Parathyroid adenoma (tissue), 2 donors: ENCODE measurements around the gene MYO1B.
A peak's percentile ranks its signal among the peaks of the same experiment; 100 is the strongest.

Experiments used
- H2AFZ ChIP-seq: fragments of 300-600 bp; sonication (generic); one replicate; pipeline ENCODE4 v1.7.0; 2017; ENCODE audit warnings: antibody characterized with exemption, mild to moderate bottlenecking
- H3K27ac ChIP-seq: fragments of 300-600 bp; sonication (generic); one replicate; pipeline ENCODE4 v1.7.0; 2017
- H3K27me3 ChIP-seq: fragments of 300-600 bp; sonication (generic); one replicate; pipeline ENCODE4 v1.7.0; 2017; ENCODE audit warnings: low read length; ENCODE audit not compliant: control insufficient read depth, insufficient read depth
- H3K36me3 ChIP-seq: fragments of 300-600 bp; sonication (generic); one replicate; pipeline ENCODE4 v1.7.0; 2017; ENCODE audit warnings: low read length; ENCODE audit not compliant: control insufficient read depth, insufficient read depth
- H3K4me1 ChIP-seq: fragments of 300-600 bp; sonication (generic); one replicate; pipeline ENCODE4 v1.7.0; 2017; ENCODE audit warnings: control low read depth
- H3K4me2 ChIP-seq: fragments of 300-600 bp; sonication (generic); one replicate; pipeline ENCODE4 v1.7.0; 2017; ENCODE audit warnings: low read length
- H3K4me3 ChIP-seq: fragments of 300-600 bp; sonication (generic); one replicate; pipeline ENCODE4 v1.7.0; 2017; ENCODE audit warnings: low read depth, low read length
- H3K79me2 ChIP-seq: fragments of 300-600 bp; sonication (generic); one replicate; pipeline ENCODE4 v1.7.0; 2017; ENCODE audit warnings: control low read depth
- H3K9ac ChIP-seq: fragments of 300-600 bp; sonication (generic); one replicate; pipeline ENCODE4 v1.7.0; 2017; ENCODE audit warnings: mild to moderate bottlenecking
- H3K9me3 ChIP-seq: fragments of 300-600 bp; sonication (generic); one replicate; pipeline ENCODE4 v1.7.0; 2017; ENCODE audit warnings: low read length; ENCODE audit not compliant: control insufficient read depth
- CTCF ChIP-seq: fragments of 300-600 bp; sonication (generic); IDR thresholded peaks from one replicate; pipeline ENCODE4 v1.7.0; 2017; ENCODE audit warnings: antibody characterized with exemption, mild to moderate bottlenecking
- donor health status: primary hyperparathyroidism.

Gene MYO1B

GRCh38 chr2:191366199-191366598 is 121.0 kb downstream of the MYO1B start:
- Histone ChIP-seq H3K79me2 (no peaks in the 10 kb centered on the region), H2AFZ (no peak overlapping the region), H3K27me3 (no peaks in the 10 kb centered on the region), H3K36me3 (no peaks in the 10 kb centered on the region), H3K9me3 (no peaks in the 10 kb centered on the region), H3K4me1 (no peaks in the 10 kb centered on the region), H3K4me2 (peak overlapping the region; percentile 39), H3K27ac (no peak overlapping the region), H3K9ac (no peak overlapping the region), H3K4me3 (no peak overlapping the region)
- no peak for TF ChIP-seq CTCF

- H3K79me2 ChIP-seq, result no peaks in the 10 kb centered on the region
- H3K27ac ChIP-seq, result no peak overlapping the region
- H3K4me1 ChIP-seq, result no peaks in the 10 kb centered on the region
- no peaks in the 10 kb centered on the region for H3K27me3 ChIP-seq
- no peak overlapping the region for H3K9ac ChIP-seq
- no peaks in the 10 kb centered on the region for H3K36me3 ChIP-seq
- H3K9me3 ChIP-seq, result no peaks in the 10 kb centered on the region
- no peak overlapping the region for H3K4me2 ChIP-seq
- peak; percentile 38 for TF ChIP-seq CTCF
- no peak overlapping the region for H2AFZ ChIP-seq
- H3K4me3 ChIP-seq, result no peak overlapping the region
These were observed 123.8 kb downstream of the MYO1B start for GRCh38 chr2:191369034-191369433.

GRCh38 chr2:191374366-191374765 is 129.2 kb downstream of the MYO1B start:
- Histone ChIP-seq H3K36me3 (no peaks in the 10 kb centered on the region), H3K9ac (no peak overlapping the region), H3K79me2 (no peaks in the 10 kb centered on the region), H2AFZ (no peak overlapping the region), H3K4me2 (no peak overlapping the region), H3K27ac (no peak overlapping the region), H3K9me3 (no peaks in the 10 kb centered on the region), H3K4me1 (peaks cover 4% of the 10 kb centered on the region), H3K27me3 (no peaks in the 10 kb centered on the region), H3K4me3 (no peak overlapping the region)
- no peak for TF ChIP-seq CTCF

- Histone ChIP-seq H3K4me3 (no peak overlapping the region), H3K36me3 (no peaks in the 10 kb centered on the region), H3K4me2 (no peak overlapping the region), H3K9me3 (no peaks in the 10 kb centered on the region), H3K27me3 (no peaks in the 10 kb centered on the region), H3K4me1 (peaks cover 4% of the 10 kb centered on the region), H3K27ac (no peak overlapping the region), H3K79me2 (no peaks in the 10 kb centered on the region), H2AFZ (no peak overlapping the region), H3K9ac (no peak overlapping the region)
- TF ChIP-seq CTCF, result no peak
These were observed 129.7 kb downstream of the MYO1B start for GRCh38 chr2:191374939-191375338.

- H3K4me1 ChIP-seq, result peaks cover 4% of the 10 kb centered on the region
- H3K27ac ChIP-seq, result no peak overlapping the region
- H3K27me3 ChIP-seq, result no peaks in the 10 kb centered on the region
- TF ChIP-seq CTCF, result no peak
- H3K4me3 ChIP-seq, result no peak overlapping the region
- no peaks in the 10 kb centered on the region for H3K9me3 ChIP-seq
- H3K9ac ChIP-seq, result no peak overlapping the region
- H3K36me3 ChIP-seq, result no peaks in the 10 kb centered on the region
- no peaks in the 10 kb centered on the region for H3K79me2 ChIP-seq
- H3K4me2 ChIP-seq, result no peak overlapping the region
- H2AFZ ChIP-seq, result no peak overlapping the region
These were observed 131.9 kb downstream of the MYO1B start for GRCh38 chr2:191376981-191377629.
